Measurements from ENCODE around the gene OR1L8.

DNA sequence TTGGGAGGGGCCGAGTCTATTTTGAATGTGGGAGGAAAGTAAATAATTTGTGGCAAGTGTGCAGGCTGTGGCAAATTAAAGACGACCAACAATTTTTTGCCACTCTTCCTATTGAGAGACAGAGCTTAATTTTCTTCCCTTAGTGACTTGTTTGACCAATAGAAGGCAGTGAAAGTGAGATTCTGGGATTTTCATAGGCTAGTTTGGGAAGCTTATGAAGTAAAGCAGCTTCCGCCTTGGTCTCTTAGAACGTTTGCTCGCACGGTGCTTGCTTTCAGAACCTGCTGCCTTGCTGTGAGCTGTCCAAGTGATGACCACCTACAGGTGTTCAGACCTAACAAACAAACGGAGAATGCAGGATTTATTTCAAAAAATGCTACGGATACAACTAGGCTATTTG is 37.0 kb downstream of the OR1L8 start:
- TF ChIP-seq, protein P1, sequence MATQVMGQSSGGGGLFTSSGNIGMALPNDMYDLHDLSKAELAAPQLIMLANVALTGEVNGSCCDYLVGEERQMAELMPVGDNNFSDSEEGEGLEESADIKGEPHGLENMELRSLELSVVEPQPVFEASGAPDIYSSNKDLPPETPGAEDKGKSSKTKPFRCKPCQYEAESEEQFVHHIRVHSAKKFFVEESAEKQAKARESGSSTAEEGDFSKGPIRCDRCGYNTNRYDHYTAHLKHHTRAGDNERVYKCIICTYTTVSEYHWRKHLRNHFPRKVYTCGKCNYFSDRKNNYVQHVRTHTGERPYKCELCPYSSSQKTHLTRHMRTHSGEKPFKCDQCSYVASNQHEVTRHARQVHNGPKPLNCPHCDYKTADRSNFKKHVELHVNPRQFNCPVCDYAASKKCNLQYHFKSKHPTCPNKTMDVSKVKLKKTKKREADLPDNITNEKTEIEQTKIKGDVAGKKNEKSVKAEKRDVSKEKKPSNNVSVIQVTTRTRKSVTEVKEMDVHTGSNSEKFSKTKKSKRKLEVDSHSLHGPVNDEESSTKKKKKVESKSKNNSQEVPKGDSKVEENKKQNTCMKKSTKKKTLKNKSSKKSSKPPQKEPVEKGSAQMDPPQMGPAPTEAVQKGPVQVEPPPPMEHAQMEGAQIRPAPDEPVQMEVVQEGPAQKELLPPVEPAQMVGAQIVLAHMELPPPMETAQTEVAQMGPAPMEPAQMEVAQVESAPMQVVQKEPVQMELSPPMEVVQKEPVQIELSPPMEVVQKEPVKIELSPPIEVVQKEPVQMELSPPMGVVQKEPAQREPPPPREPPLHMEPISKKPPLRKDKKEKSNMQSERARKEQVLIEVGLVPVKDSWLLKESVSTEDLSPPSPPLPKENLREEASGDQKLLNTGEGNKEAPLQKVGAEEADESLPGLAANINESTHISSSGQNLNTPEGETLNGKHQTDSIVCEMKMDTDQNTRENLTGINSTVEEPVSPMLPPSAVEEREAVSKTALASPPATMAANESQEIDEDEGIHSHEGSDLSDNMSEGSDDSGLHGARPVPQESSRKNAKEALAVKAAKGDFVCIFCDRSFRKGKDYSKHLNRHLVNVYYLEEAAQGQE (IDR thresholded peaks at IDR 0.05; ENCODE audit: insufficient replicate concordance, low read depth): no peak
- TF ChIP-seq, protein P2, sequence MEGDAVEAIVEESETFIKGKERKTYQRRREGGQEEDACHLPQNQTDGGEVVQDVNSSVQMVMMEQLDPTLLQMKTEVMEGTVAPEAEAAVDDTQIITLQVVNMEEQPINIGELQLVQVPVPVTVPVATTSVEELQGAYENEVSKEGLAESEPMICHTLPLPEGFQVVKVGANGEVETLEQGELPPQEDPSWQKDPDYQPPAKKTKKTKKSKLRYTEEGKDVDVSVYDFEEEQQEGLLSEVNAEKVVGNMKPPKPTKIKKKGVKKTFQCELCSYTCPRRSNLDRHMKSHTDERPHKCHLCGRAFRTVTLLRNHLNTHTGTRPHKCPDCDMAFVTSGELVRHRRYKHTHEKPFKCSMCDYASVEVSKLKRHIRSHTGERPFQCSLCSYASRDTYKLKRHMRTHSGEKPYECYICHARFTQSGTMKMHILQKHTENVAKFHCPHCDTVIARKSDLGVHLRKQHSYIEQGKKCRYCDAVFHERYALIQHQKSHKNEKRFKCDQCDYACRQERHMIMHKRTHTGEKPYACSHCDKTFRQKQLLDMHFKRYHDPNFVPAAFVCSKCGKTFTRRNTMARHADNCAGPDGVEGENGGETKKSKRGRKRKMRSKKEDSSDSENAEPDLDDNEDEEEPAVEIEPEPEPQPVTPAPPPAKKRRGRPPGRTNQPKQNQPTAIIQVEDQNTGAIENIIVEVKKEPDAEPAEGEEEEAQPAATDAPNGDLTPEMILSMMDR (IDR thresholded peaks at IDR 0.05; ENCODE audit: insufficient read depth, low read length): no peak
- TF ChIP-seq POLR2AphosphoS5 (IDR thresholded peaks at IDR 0.05; ENCODE audit: low read depth): no peak
- no peak for TF ChIP-seq SPI1 (IDR thresholded peaks at IDR 0.05; ENCODE audit: borderline replicate concordance, low read depth)
